Stimulated activated CD4-positive, alpha-beta T cell treated with anti-CD3 and anti-CD28 coated beads, Interleukin-15, amount 100 ng/mL, for 48 hours (primary cell): Measurements from ENCODE around the gene SLC13A3.

Experiments used
- DNase-seq, 2 donors: peaks; one replicate each; pipeline ENCODE4 v3.0.0-alpha.2; 2020; ENCODE audit warnings: low read depth in 2 of 2

The SLC13A3 gene

GRCh38 chr20:46652699-46653098 is 1.4 kb upstream of the SLC13A3 start:
- DNase-seq: no peak

- no peak for DNase-seq
Observed at GRCh38 chr20:46650575-46651090, 626 bp downstream of the SLC13A3 start.

- no peak for DNase-seq
Observed at GRCh38 chr20:46649965-46650542, 1.2 kb downstream of the SLC13A3 start.

GRCh38 chr20:46649650-46649949 is 1.7 kb downstream of the SLC13A3 start:
- DNase-seq: no peak

GRCh38 chr20:46648903-46649649 is 2.2 kb downstream of the SLC13A3 start:
- no peak for DNase-seq

- DNase-seq: no peak
Observed at GRCh38 chr20:46647469-46647868, 3.8 kb downstream of the SLC13A3 start.

- no peak for DNase-seq
Observed at GRCh38 chr20:46646659-46647380, 4.4 kb downstream of the SLC13A3 start.

- no peak for DNase-seq
Observed at GRCh38 chr20:46646122-46646521, 5.1 kb downstream of the SLC13A3 start.

- DNase-seq: no peak
Observed at GRCh38 chr20:46644733-46645132, 6.5 kb downstream of the SLC13A3 start.

- DNase-seq: no peak
Observed at GRCh38 chr20:46644160-46644559, 7.1 kb downstream of the SLC13A3 start.

GRCh38 chr20:46642969-46643343 is 8.3 kb downstream of the SLC13A3 start:
- no peak for DNase-seq

- no peak for DNase-seq
Observed at GRCh38 chr20:46642265-46642968, 8.8 kb downstream of the SLC13A3 start.

- DNase-seq: no peak
Observed at GRCh38 chr20:46641424-46641823, 9.8 kb downstream of the SLC13A3 start.

GRCh38 chr20:46640536-46641311 is 10.5 kb downstream of the SLC13A3 start:
- DNase-seq: no peak

- no peak for DNase-seq
Observed at GRCh38 chr20:46640044-46640443, 11.2 kb downstream of the SLC13A3 start.

- DNase-seq: no peak
Observed at GRCh38 chr20:46639587-46639986, 11.7 kb downstream of the SLC13A3 start.

GRCh38 chr20:46638898-46639274 is 12.4 kb downstream of the SLC13A3 start:
- no peak for DNase-seq

- DNase-seq: no peak
Observed at GRCh38 chr20:46638134-46638897, 12.9 kb downstream of the SLC13A3 start.

GRCh38 chr20:46637427-46638133 is 13.7 kb downstream of the SLC13A3 start:
- DNase-seq: no peak

GRCh38 chr20:46637020-46637419 is 14.2 kb downstream of the SLC13A3 start:
- DNase-seq: no peak
